ENCODE data around the gene TMEM123.

The TMEM123 gene

DNA sequence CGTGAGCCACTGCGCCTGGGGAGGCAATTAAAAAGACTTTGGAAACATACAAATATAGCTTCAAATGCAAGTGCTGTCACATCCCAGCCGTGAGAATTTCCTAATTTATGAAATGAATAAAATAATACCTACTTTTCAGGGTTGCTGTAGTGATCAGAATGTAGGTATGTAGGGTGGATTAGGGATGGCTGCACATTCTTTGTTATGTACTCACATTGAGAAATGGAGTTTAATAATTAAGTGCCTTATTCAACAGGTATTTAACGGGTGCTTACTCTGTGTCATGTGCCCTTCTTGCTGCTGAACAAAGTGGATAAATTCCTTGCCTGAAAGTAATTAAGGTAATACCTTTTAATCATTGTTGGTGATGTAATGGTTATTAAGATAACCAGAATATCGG is 41.0 kb upstream of the TMEM123 start:
- TF ChIP-seq, protein P1, sequence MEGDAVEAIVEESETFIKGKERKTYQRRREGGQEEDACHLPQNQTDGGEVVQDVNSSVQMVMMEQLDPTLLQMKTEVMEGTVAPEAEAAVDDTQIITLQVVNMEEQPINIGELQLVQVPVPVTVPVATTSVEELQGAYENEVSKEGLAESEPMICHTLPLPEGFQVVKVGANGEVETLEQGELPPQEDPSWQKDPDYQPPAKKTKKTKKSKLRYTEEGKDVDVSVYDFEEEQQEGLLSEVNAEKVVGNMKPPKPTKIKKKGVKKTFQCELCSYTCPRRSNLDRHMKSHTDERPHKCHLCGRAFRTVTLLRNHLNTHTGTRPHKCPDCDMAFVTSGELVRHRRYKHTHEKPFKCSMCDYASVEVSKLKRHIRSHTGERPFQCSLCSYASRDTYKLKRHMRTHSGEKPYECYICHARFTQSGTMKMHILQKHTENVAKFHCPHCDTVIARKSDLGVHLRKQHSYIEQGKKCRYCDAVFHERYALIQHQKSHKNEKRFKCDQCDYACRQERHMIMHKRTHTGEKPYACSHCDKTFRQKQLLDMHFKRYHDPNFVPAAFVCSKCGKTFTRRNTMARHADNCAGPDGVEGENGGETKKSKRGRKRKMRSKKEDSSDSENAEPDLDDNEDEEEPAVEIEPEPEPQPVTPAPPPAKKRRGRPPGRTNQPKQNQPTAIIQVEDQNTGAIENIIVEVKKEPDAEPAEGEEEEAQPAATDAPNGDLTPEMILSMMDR (IDR thresholded peaks at IDR 0.05), result no peak

DNA sequence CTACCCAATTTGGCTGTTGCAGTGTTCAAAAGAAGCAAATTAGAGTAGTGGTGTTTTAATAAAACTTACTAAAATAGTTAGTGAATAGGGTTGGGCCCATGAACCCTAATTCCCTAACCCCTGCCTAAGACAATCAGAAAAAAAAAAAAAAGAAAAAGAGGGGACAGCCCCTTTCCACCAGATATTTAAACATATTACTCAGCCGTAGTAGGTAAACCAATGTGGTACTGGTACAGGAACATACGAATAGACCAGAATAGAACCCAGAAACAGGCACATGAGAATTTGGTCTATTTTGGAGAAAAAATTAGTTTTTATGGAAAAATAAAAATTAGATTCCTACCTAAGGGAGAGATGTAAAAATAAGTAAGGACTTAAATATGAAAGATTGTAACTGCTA is 39.4 kb upstream of the TMEM123 start:
- TF ChIP-seq, protein P1 (IDR thresholded peaks at IDR 0.05), result no peak

DNA sequence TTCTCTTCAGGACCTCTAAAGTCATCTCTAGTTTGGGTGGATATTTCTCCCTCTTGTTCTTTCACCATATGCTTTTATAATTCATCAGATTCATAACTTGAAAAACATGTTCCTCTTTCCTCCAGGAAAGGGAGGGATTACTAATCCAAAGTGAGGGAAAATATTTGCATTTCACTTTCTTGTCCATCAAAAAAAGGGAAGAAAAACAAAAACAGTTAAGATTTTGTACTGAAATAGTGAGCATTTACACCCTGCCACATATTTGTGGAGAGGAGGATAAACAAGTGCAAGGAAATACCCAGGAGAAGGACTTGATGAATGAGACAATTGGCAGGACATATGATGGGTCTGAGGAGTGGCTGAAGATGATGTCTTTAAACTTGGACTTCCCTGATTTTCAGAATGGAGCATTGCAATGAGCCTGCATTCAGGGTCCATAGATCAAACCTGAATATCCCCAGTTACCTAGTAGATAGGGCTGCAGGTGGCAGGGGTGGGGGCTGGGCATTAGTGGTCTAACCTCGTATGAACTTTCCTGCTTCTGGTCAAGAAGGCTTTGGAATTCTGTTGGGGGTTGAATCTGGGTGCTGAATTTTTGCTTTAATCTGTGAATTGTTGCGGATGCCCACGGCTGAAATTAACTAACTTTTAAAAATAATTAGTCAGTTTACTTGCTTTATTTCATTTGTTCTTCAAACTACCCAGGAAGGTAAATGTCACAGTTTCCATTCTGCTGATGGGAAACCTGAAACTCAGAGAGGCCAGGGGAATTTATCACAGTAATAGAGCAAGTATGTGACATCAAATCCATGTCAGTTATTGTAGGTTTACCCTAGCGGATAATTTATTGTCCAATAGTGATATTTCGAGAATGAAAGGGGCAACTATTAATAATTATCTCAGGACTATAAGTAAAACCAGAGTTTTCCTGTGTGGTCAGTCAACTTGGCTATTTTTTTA is 36.9 kb upstream of the TMEM123 start:
- TF ChIP-seq, protein P1 (IDR thresholded peaks at IDR 0.05), result no peak

DNA sequence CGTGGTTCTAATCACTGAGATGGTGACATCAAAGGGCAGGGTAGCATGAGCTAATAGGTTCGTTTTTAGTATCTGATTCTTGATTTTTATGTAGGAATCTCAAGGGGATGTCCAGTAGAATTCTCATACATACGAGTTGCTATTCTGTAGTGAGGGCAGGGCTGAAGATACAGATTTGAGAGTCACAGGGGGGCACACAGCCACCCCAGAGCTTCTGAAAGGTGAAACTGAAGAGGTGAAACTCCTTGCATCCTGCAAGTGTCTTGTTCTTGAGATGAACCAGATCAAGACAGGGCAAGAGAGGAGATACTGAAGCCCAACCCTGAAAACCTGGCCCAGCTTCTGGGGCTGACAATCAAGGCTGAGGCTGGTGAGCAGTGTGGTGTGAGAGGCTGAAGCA is 35.6 kb upstream of the TMEM123 start:
- TF ChIP-seq, protein P1 (IDR thresholded peaks at IDR 0.05), result no peak

DNA sequence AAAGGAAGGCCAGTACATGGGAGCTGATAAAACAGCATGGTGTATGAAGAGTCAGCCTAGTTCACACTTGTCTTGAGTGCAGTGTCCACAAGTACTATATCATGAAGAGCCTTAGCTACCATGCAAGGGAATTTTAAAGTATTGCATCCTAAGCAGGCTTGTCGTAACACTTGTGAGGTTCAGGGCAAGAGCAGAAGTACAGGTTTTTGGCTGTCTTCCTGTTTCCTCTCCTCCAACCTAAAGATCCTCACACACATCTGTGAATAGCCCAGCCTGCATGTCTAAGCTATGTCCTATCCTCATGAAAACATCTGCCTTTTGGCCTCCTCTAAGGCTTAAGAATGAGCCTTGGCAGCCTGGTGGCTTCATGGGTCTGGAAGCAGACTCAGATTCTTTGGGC is 34.6 kb upstream of the TMEM123 start:
- TF ChIP-seq, protein P1 (IDR thresholded peaks at IDR 0.05), result no peak

DNA sequence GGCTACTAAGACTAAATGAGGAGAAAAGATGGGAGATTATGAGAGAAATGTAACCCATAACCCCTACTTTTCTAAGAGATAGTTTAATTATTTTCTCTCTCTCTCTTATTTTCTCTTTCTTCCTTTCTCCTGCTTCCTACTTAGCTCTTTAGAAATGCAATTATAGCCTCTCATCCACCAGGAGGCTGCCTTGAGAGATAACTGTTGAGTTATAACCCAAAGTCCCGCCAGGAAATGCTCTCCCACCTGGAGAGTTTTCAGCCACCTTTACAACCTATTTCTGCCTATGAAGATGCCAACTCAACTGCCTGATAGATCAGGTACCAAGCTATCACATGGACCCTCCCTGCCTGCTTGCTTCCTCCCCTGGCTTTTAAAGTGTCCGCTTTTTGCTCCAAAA is 34.0 kb upstream of the TMEM123 start:
- TF ChIP-seq, protein P1 (IDR thresholded peaks at IDR 0.05), result no peak

DNA sequence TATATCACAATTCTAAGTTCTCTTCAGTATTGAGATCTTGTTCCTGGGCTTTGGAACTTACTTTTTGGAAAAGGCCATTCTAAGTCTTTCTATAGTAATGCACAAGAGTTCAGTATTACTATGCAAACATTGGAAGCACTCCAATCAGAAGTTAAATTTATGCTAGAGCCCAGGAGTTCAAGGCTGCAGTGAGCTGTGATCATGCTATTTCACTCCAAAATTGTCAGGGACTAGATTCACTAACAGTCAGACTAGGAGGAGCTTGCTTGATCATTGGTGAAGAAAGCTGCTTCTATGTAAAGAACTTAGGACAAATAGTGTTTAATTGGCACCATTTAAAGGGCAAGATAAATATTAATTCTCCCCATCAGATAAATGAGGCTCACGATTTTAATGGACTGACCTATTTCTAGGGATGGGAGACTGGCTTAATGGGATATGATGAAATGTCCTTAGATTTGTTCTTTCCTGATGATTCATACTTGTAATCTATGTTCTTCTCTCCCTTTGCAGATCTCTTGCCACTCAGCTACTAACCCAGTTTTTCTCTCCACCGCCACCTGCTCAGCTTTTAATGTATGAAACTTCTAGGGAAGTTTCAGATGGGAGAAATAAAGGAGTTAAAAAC is 32.6 kb upstream of the TMEM123 start:
- TF ChIP-seq, protein P1 (IDR thresholded peaks at IDR 0.05), result no peak

Measured in LNCAP (cell line).